ENCODE data around the gene VAV3. TPM values are rescaled to one million over a fixed set of nuclear protein-coding genes. Genes with fewer than 3 reads are reported as not detected.

Gene VAV3, protein sequence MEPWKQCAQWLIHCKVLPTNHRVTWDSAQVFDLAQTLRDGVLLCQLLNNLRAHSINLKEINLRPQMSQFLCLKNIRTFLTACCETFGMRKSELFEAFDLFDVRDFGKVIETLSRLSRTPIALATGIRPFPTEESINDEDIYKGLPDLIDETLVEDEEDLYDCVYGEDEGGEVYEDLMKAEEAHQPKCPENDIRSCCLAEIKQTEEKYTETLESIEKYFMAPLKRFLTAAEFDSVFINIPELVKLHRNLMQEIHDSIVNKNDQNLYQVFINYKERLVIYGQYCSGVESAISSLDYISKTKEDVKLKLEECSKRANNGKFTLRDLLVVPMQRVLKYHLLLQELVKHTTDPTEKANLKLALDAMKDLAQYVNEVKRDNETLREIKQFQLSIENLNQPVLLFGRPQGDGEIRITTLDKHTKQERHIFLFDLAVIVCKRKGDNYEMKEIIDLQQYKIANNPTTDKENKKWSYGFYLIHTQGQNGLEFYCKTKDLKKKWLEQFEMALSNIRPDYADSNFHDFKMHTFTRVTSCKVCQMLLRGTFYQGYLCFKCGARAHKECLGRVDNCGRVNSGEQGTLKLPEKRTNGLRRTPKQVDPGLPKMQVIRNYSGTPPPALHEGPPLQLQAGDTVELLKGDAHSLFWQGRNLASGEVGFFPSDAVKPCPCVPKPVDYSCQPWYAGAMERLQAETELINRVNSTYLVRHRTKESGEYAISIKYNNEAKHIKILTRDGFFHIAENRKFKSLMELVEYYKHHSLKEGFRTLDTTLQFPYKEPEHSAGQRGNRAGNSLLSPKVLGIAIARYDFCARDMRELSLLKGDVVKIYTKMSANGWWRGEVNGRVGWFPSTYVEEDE
- total RNA-seq = 1.3 and 2.8 TPM in 2 replicates

GRCh38 chr1:107965110-107965991, at the start of gene VAV3:
Gene VAV3, minus strand, starts transcription at chr1:107965180. Its CDS starts 311 bp downstream, at chr1:107964869.

Small RNA genes lying within 50 kb of the gene (small RNA-seq; reads per million reads assigned to genes)
- not detected for gene MIR7852

Other genes starting within 250 kb of the VAV3 start
- 78.9 and 98.2 TPM in 2 replicates for gene SLC25A24, start 235.2 kb upstream of the VAV3 start, total RNA-seq

Data from thoracic aorta endothelial cell (primary cell).